IMR-90 (cell line): Measurements from ENCODE around the gene PLXDC2. TPM values are rescaled to one million over a fixed set of nuclear protein-coding genes. Genes with fewer than 3 reads are reported as not detected.
A peak's percentile ranks its signal among the peaks of the same experiment; 100 is the strongest.

ENCODE experiments used
- ATAC-seq: fragments of 200-7000 bp; cut with Tn5 transposase; 2 replicates; pipeline ENCODE4 v1.9.1; 2020; ENCODE audit warnings: low read depth, mild to moderate bottlenecking, moderate library complexity
- BruUV-seq: library from RNA; stranded (reverse); fragments of 400-500 nt; replicated peaks from 2 replicates; lab custom pipeline; 2021; lab: Mats Ljungman, UMichigan
- CTCF ChIA-PET: fragments of 300-600 bp; formaldehyde crosslinking; extraction: SDS; loops from one replicate; lab custom pipeline; 2021; ENCODE audit warnings: antibody characterized with exemption; lab: Yijun Ruan, JAX
- POLR2A ChIA-PET: fragments of 300-600 bp; sonication (Branson Sonifier 250); formaldehyde crosslinking; loops from one replicate; lab custom pipeline; 2022; ENCODE audit warnings: antibody characterized with exemption; ENCODE audit not compliant: unreplicated experiment; lab: Charles Lee
- DNase-seq: peaks from one replicate; pipeline ENCODE4 v3.0.0; 2013
- H2AFZ ChIP-seq: replicated peaks from 2 replicates; pipeline ENCODE3; 2013; ENCODE audit warnings: low read length, mild to moderate bottlenecking; ENCODE audit not compliant: poor library complexity
- H2AK5ac ChIP-seq: 2 replicates; pipeline ENCODE4 v1.6.1; 2013; ENCODE audit warnings: low read depth, low read length, inconsistent platforms
- H2AK9ac ChIP-seq: replicated peaks from 2 replicates; pipeline ENCODE3; 2013; ENCODE audit warnings: mild to moderate bottlenecking, low read depth, low read length, moderate library complexity; ENCODE audit not compliant: poor library complexity
- H2BK120ac ChIP-seq: 2 replicates; pipeline ENCODE4 v1.6.1; 2013; ENCODE audit warnings: low read depth, low read length, inconsistent platforms
- H2BK15ac ChIP-seq: 3 replicates; pipeline ENCODE4 v1.6.1; 2013; ENCODE audit warnings: low read depth, low read length, inconsistent platforms
- H2BK20ac ChIP-seq: 2 replicates; pipeline ENCODE4 v1.6.1; 2013; ENCODE audit warnings: low read depth, mild to moderate bottlenecking, inconsistent platforms, low read length, moderate library complexity
- H2BK5ac ChIP-seq: 2 replicates; pipeline ENCODE4 v1.6.1; 2013; ENCODE audit warnings: mild to moderate bottlenecking, low read depth, low read length, inconsistent platforms; ENCODE audit not compliant: poor library complexity, severe bottlenecking
- H3K14ac ChIP-seq: replicated peaks from 2 replicates; pipeline ENCODE4 v1.6.1; 2013; ENCODE audit warnings: low read depth, low read length, inconsistent platforms
- H3K18ac ChIP-seq: 2 replicates; pipeline ENCODE4 v1.6.1; 2013; ENCODE audit warnings: low read depth, low read length, control low read depth
- H3K23ac ChIP-seq: 2 replicates; pipeline ENCODE4 v1.6.1; 2013; ENCODE audit warnings: low read depth, low read length, inconsistent platforms
- H3K27ac ChIP-seq: 2 replicates; pipeline ENCODE4 v1.5.1; 2013; ENCODE audit warnings: mild to moderate bottlenecking, control low read depth, low read length; ENCODE audit not compliant: insufficient read depth
- H3K27me3 ChIP-seq: 2 replicates; pipeline ENCODE4 v1.6.1; 2013; ENCODE audit warnings: low read length; ENCODE audit not compliant: control insufficient read depth, insufficient read depth
- H3K36me3 ChIP-seq: 2 replicates; pipeline ENCODE4 v1.6.1; 2013; ENCODE audit warnings: low read length, mixed read lengths; ENCODE audit not compliant: control insufficient read depth, insufficient read depth
- H3K4ac ChIP-seq: 2 replicates; pipeline ENCODE4 v1.6.1; 2013; ENCODE audit warnings: low read depth, low read length, inconsistent platforms
- H3K4me1 ChIP-seq: 2 replicates; pipeline ENCODE4 v1.6.1; 2013; ENCODE audit warnings: low read length, mixed read lengths; ENCODE audit not compliant: control insufficient read depth, insufficient read depth
- H3K4me2 ChIP-seq: 2 replicates; pipeline ENCODE4 v1.6.1; 2013; ENCODE audit warnings: low read depth, mild to moderate bottlenecking, control low read depth, low read length, moderate library complexity
- H3K4me3 ChIP-seq: 2 replicates; pipeline ENCODE4 v1.5.1; 2013; ENCODE audit warnings: low read depth, mild to moderate bottlenecking, control low read depth, low read length, moderate library complexity; ENCODE audit not compliant: insufficient read depth
- H3K56ac ChIP-seq: 2 replicates; pipeline ENCODE4 v1.6.1; 2013; ENCODE audit warnings: low read length, inconsistent platforms; ENCODE audit not compliant: insufficient read depth; ENCODE audit errors: extremely low read depth
- H3K79me1 ChIP-seq, 2 experiments: 2 replicates each; pipeline ENCODE4 v1.6.1; 2013; ENCODE audit warnings: low read length in 2 of 2, inconsistent platforms in 1 of 2, low read depth in 1 of 2
- H3K9ac ChIP-seq: 2 replicates; pipeline ENCODE4 v1.6.1; 2013; ENCODE audit warnings: low read depth, low read length, control low read depth
- H3K9me1 ChIP-seq: 2 replicates; pipeline ENCODE4 v1.6.1; 2013; ENCODE audit warnings: low read length, inconsistent platforms; ENCODE audit not compliant: insufficient read depth
- H3K9me3 ChIP-seq: 2 replicates; pipeline ENCODE4 v1.6.1; 2013; ENCODE audit warnings: low read length; ENCODE audit not compliant: control insufficient read depth, insufficient read depth
- H4K20me1 ChIP-seq: 2 replicates; pipeline ENCODE4 v1.6.1; 2013; ENCODE audit warnings: low read length, inconsistent platforms; ENCODE audit not compliant: insufficient read depth
- H4K5ac ChIP-seq: 2 replicates; pipeline ENCODE4 v1.6.1; 2013; ENCODE audit warnings: mild to moderate bottlenecking, low read depth, low read length, control low read depth
- H4K8ac ChIP-seq, 2 experiments: 2 replicates each; pipeline ENCODE4 v1.6.1; 2013; ENCODE audit warnings: low read depth in 2 of 2, low read length in 2 of 2, control low read depth in 1 of 2, inconsistent platforms in 1 of 2
- H4K91ac ChIP-seq: 2 replicates; pipeline ENCODE4 v1.6.1; 2013; ENCODE audit warnings: low read depth, low read length, inconsistent platforms; ENCODE audit not compliant: insufficient read depth
- BHLHE40 ChIP-seq: fragments of 150-350 bp; IDR thresholded peaks from 2 replicates; pipeline ENCODE4 v1.6.1; 2016; ENCODE audit warnings: mild to moderate bottlenecking, low read depth, low read length
- CEBPB ChIP-seq: IDR thresholded peaks from 2 replicates; pipeline ENCODE4 v1.6.1; 2012; ENCODE audit warnings: low read depth, low read length, improper control_type of control experiment
- CTCF ChIP-seq: conservative IDR thresholded peaks from 2 replicates; pipeline ENCODE4 v1.5.1; 2012; ENCODE audit warnings: mild to moderate bottlenecking, low read depth, low read length, improper control_type of control experiment
- FOS ChIP-seq: fragments of 150-350 bp; IDR thresholded peaks from 2 replicates; pipeline ENCODE4 v1.6.1; 2016; ENCODE audit warnings: low read depth, low read length
- RCOR1 ChIP-seq: IDR thresholded peaks from 2 replicates; pipeline ENCODE4 v1.6.1; 2012; ENCODE audit warnings: mild to moderate bottlenecking, low read length, improper control_type of control experiment; ENCODE audit not compliant: insufficient replicate concordance
- RFX5 ChIP-seq: IDR thresholded peaks from 2 replicates; pipeline ENCODE4 v1.8.0; 2012; ENCODE audit warnings: low read depth, mild to moderate bottlenecking, low read length, moderate library complexity
- WGBS, 2 experiments: methylation state at CpG; one replicate each; pipeline versions ENCODE4 v1.1.5 to v1.1.7; 2013; ENCODE audit warnings: missing lambda C conversion rate in 2 of 2; ENCODE audit not compliant: insufficient read length in 1 of 2; ENCODE audit errors: extremely low coverage in 2 of 2; 5-methylcytosine and 5-hydroxymethylcytosine counted together
- dilution Hi-C: fragments of 300-500 bp; cut with HindIII; formaldehyde crosslinking; loops from one replicate; pipeline ENCODE4 v1.14.3; 2018; ENCODE audit warnings: low sequenced_read_pairs; ENCODE audit not compliant: unreplicated experiment
- in situ Hi-C: fragments of 300-500 bp; cut with MboI; formaldehyde crosslinking; loops from 3 replicates; pipeline ENCODE4 v1.14.3; 2019; ENCODE audit warnings: low sequenced_read_pairs, inconsistent platforms, mixed read lengths
- intact Hi-C: fragments of 100-400 bp; cut with micrococcal nuclease; formaldehyde crosslinking; loops from 2 replicates; pipeline ENCODE4 v1.10.0; 2022
- polyA plus RNA-seq, 3 experiments: library from polyadenylated mRNA; depleted of rRNA; stranded (reverse); fragments of >200 nt; gene quantifications; 2 replicates each; pipeline ENCODE4 v1.2.3, GENCODE V29; 2012; ENCODE audit warnings: low replicate concordance in 1 of 3
- total RNA-seq: library from RNA; depleted of rRNA; stranded (reverse); fragments of >200 nt; gene quantifications from 2 replicates; pipeline ENCODE4 v1.2.3, GENCODE V29; 2012

The PLXDC2 gene
- total and polyA plus RNA-seq, 2 of the 4 experiments (the other 2 are of a cell fraction): 3.2 to 6.1 TPM

GRCh38 chr10:20105931-20106330, 289.7 kb downstream of the PLXDC2 start:
- no CpG with 5 or more reads among the region's 1 CpG for WGBS, 2 experiments
- peak overlapping the region; percentile 85 for H2BK120ac ChIP-seq
- TF ChIP-seq BHLHE40: no peak
- no peak for TF ChIP-seq RFX5
- peak; percentile 20; the same call in 1 of the 2 replicates for TF ChIP-seq FOS
- no peak for TF ChIP-seq CTCF
- no peak for TF ChIP-seq CEBPB
- TF ChIP-seq RCOR1: no peak

More at GRCh38 chr10:20105931-20106330, 289.7 kb downstream of the PLXDC2 start:
- Histone ChIP-seq H3K9me1 (peaks cover 6% of the 10 kb centered on the region), H3K9me3 (no peaks in the 10 kb centered on the region), H3K4me2 (peak overlapping the region; percentile 36; the same call in 1 of the 2 replicates), H3K27me3 (no peaks in the 10 kb centered on the region), H4K8ac (peak overlapping the region; percentile 53 to 63; a peak in 3 of 4 replicates), H3K4me3 (no peak overlapping the region), H4K20me1 (no peaks in the 10 kb centered on the region), H2AK5ac (no peak overlapping the region), H4K91ac (peak overlapping the region; percentile 85), H2AFZ (no peak overlapping the region), H3K4ac (peak overlapping the region; percentile 95), H2BK15ac (peak overlapping the region; percentile 71; the same call in 2 of the 3 replicates), H3K56ac (peak overlapping the region; percentile 64; the same call in 1 of the 2 replicates), H3K9ac (no peak overlapping the region), H3K36me3 (no peaks in the 10 kb centered on the region), H2BK5ac (peak overlapping the region; percentile 94), H2AK9ac (no peak overlapping the region), H3K23ac (peak overlapping the region; percentile 90; the same call in 1 of the 2 replicates), H2BK20ac (peak overlapping the region; percentile 95), H4K5ac (peak overlapping the region; percentile 65), H3K4me1 (peaks cover 9% of the 10 kb centered on the region), H3K14ac (peak overlapping the region; percentile 37; the same call in 1 of the 2 replicates), H3K27ac (peak overlapping the region; percentile 97), H3K18ac (peak overlapping the region; percentile 90), H3K79me1 (no peaks in the 10 kb centered on the region)
- ATAC-seq (peak; percentile 85), DNase-seq (peak; percentile 80)
- no TSS peak for BruUV-seq
- POLR2A ChIA-PET: no interaction called here
- dilution Hi-C loops: no loop called here
- intact Hi-C loops: loop anchor here (5.0 kb wide), 1 partner anchor 289 kb away; the partner anchor contains the start of gene PLXDC2
- CTCF ChIA-PET: no interaction called here
- in situ Hi-C loops: no loop called here
